OCI-LY1 (cell line): Measurements from ENCODE around the gene DPF3.

ENCODE experiments used
- EZH2 ChIP-seq: fragments of 200-600 bp; sonication (generic), shearing (Covaris generic); IDR thresholded peaks from 2 replicates; pipeline ENCODE4 v1.8.0; 2017; ENCODE audit warnings: borderline replicate concordance, mixed run types, mild to moderate bottlenecking, antibody characterized with exemption, low read length, moderate library complexity, mixed read lengths
- TF ChIP-seq, protein P1 (sequence below): fragments of 200-600 bp; sonication (generic), shearing (Covaris generic); IDR thresholded peaks from 2 replicates; pipeline ENCODE4 v1.5.1; 2017; ENCODE audit warnings: mild to moderate bottlenecking, antibody characterized with exemption, low read length, moderate library complexity, mixed read lengths

DNA sequence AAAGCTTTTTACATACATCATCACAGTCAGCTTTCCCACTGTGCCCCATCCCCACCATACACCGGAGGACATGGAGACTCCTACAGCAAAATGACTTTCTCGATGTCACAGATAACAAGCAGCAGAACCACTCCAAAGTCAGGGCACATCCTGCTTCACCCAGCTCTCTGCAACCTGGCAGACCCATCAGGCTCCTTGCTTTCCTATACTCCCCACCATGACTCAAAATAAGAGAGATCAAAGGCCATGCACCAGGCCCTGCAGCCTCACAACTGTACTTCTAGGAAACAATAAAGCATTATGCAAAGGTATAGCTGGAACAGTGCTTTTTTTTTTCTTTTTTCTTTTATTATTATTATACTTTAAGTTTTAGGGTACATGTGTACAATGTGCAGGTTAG, 187.4 kb downstream of the DPF3 start:
- TF ChIP-seq, protein P1, sequence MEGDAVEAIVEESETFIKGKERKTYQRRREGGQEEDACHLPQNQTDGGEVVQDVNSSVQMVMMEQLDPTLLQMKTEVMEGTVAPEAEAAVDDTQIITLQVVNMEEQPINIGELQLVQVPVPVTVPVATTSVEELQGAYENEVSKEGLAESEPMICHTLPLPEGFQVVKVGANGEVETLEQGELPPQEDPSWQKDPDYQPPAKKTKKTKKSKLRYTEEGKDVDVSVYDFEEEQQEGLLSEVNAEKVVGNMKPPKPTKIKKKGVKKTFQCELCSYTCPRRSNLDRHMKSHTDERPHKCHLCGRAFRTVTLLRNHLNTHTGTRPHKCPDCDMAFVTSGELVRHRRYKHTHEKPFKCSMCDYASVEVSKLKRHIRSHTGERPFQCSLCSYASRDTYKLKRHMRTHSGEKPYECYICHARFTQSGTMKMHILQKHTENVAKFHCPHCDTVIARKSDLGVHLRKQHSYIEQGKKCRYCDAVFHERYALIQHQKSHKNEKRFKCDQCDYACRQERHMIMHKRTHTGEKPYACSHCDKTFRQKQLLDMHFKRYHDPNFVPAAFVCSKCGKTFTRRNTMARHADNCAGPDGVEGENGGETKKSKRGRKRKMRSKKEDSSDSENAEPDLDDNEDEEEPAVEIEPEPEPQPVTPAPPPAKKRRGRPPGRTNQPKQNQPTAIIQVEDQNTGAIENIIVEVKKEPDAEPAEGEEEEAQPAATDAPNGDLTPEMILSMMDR = no peak
- TF ChIP-seq EZH2 = no peak
